Astrocyte (in vitro differentiated cells and primary cell): ENCODE measurements around the gene B2M.

Source experiments
- CTCF ChIP-seq: IDR thresholded peaks from 2 replicates; pipeline ENCODE4 v1.5.1; 2011; ENCODE audit warnings: low read depth, mild to moderate bottlenecking, inconsistent platforms, low read length, moderate library complexity; ENCODE audit not compliant: insufficient read depth
- EZH2 ChIP-seq: IDR thresholded peaks from 2 replicates; pipeline ENCODE4 v1.6.1; 2012; ENCODE audit warnings: mild to moderate bottlenecking, low read length, inconsistent platforms; ENCODE audit not compliant: insufficient read depth

- TF ChIP-seq CTCF (no peak), EZH2 (no peak)
Measured at GRCh38 chr15:44734839-44735481, 23.6 kb downstream of the B2M start.
